Suprapubic skin (tissue), 4 donors: ENCODE data around the gene SHISA9. TPM values are rescaled to one million over a fixed set of nuclear protein-coding genes. Genes with fewer than 3 reads are reported as not detected.

ENCODE experiments used
- DNase-seq, 2 donors: peaks; one replicate each; pipeline ENCODE4 v3.0.0-alpha.2; 2019; ENCODE audit warnings: low spot score in 2 of 2
- H3K27ac ChIP-seq: fragments of 200-600 bp; sonication (generic); one replicate; pipeline ENCODE4 v1.5.1; 2019
- H3K27me3 ChIP-seq: fragments of 200-600 bp; sonication (generic); one replicate; pipeline ENCODE4 v1.5.1; 2019
- H3K36me3 ChIP-seq: fragments of 200-600 bp; sonication (generic); one replicate; pipeline ENCODE4 v1.5.1; 2019
- H3K4me1 ChIP-seq: fragments of 200-600 bp; sonication (generic); one replicate; pipeline ENCODE4 v1.5.1; 2019
- H3K4me3 ChIP-seq: fragments of 200-600 bp; sonication (generic); one replicate; pipeline ENCODE4 v1.5.1; 2019; ENCODE audit warnings: mild to moderate bottlenecking
- H3K9me3 ChIP-seq: fragments of 200-600 bp; sonication (generic); one replicate; pipeline ENCODE4 v1.5.1; 2019
- CTCF ChIP-seq, 2 donors: fragments of 200-600 bp in 1 of 2; fragments of 450-650 bp in 1 of 2; sonication (generic) in 1 of 2; IDR thresholded peaks; one replicate each; pipeline ENCODE4 v1.5.1; 2016 to 2019; ENCODE audit warnings: antibody characterized with exemption in 2 of 2, mild to moderate bottlenecking in 1 of 2, moderate library complexity in 1 of 2
- EP300 ChIP-seq: sonication (generic); formaldehyde crosslinking; IDR thresholded peaks from one replicate; pipeline ENCODE4 v1.6.1; 2017; ENCODE audit warnings: antibody characterized with exemption
- POLR2A ChIP-seq, 2 donors: fragments of 450-650 bp; IDR thresholded peaks; one replicate each; pipeline ENCODE4 v1.6.1; 2017; ENCODE audit warnings: antibody characterized with exemption in 2 of 2, mild to moderate bottlenecking in 2 of 2, moderate library complexity in 2 of 2
- POLR2AphosphoS5 ChIP-seq, 3 donors: sonication (generic); formaldehyde crosslinking; IDR thresholded peaks; one replicate each; pipeline ENCODE4 v1.6.1; 2017; ENCODE audit warnings: antibody characterized with exemption in 3 of 3
- WGBS: methylation state at CpG from one replicate; pipeline ENCODE4 v1.1.5; 2018; 5-methylcytosine and 5-hydroxymethylcytosine counted together
- total RNA-seq, 4 donors: library from RNA; depleted of rRNA; stranded (reverse); fragments of >200 nt; gene quantifications; one replicate each; pipeline ENCODE4 v1.1.0, GENCODE V29; 2016

SHISA9 gene
- total RNA-seq, 4 donors from 2014 or later: 0.26 to 1.9 (median 1.2) TPM

GRCh38 chr16:12975766-12976165 lies 74.4 kb downstream of the SHISA9 start:
- Histone ChIP-seq H3K4me1 (no peaks in the 10 kb centered on the region), H3K4me3 (no peak overlapping the region), H3K36me3 (no peaks in the 10 kb centered on the region), H3K27me3 (no peaks in the 10 kb centered on the region), H3K9me3 (no peaks in the 10 kb centered on the region), H3K27ac (no peak overlapping the region)
- WGBS: 91% methylated on average over 3 of the region's 3 CpGs
- DNase-seq: no peak
- no peak for TF ChIP-seq CTCF (IDR thresholded peaks at IDR 0.05)
- no peak for TF ChIP-seq EP300
- TF ChIP-seq POLR2AphosphoS5 (IDR thresholded peaks at IDR 0.05): no peak
- TF ChIP-seq POLR2A (IDR thresholded peaks at IDR 0.05): no peak

GRCh38 chr16:12976496-12976895 lies 75.1 kb downstream of the SHISA9 start:
- no peak overlapping the region for H3K27ac ChIP-seq
- DNase-seq: no peak

GRCh38 chr16:12976936-12977335 lies 75.5 kb downstream of the SHISA9 start:
- Histone ChIP-seq H3K36me3 (no peaks in the 10 kb centered on the region), H3K9me3 (no peaks in the 10 kb centered on the region), H3K27me3 (no peaks in the 10 kb centered on the region), H3K4me3 (no peak overlapping the region), H3K27ac (no peak overlapping the region), H3K4me1 (no peaks in the 10 kb centered on the region)
- no peak for DNase-seq
- 72% methylated on average over 5 of the region's 5 CpGs for WGBS
- TF ChIP-seq EP300 (no peak), POLR2A (IDR thresholded peaks at IDR 0.05) (no peak), CTCF (IDR thresholded peaks at IDR 0.05) (no peak), POLR2AphosphoS5 (IDR thresholded peaks at IDR 0.05) (no peak)

More at GRCh38 chr16:12976496-12976895, 75.1 kb downstream of the SHISA9 start:
- H3K9me3 ChIP-seq: no peaks in the 10 kb centered on the region
- no peak overlapping the region for H3K4me3 ChIP-seq
- no peak for TF ChIP-seq EP300
- no peak for TF ChIP-seq CTCF (IDR thresholded peaks at IDR 0.05)
- TF ChIP-seq POLR2AphosphoS5 (IDR thresholded peaks at IDR 0.05): no peak
- no peak for TF ChIP-seq POLR2A (IDR thresholded peaks at IDR 0.05)
- H3K4me1 ChIP-seq: no peaks in the 10 kb centered on the region
- WGBS: 61% methylated on average over 2 of the region's 2 CpGs
- no peaks in the 10 kb centered on the region for H3K36me3 ChIP-seq
- no peaks in the 10 kb centered on the region for H3K27me3 ChIP-seq

- TF ChIP-seq CTCF (IDR thresholded peaks at IDR 0.05) (no peak), POLR2AphosphoS5 (IDR thresholded peaks at IDR 0.05) (no peak), EP300 (no peak), POLR2A (IDR thresholded peaks at IDR 0.05) (no peak)
- H3K4me1 ChIP-seq: no peaks in the 10 kb centered on the region
- no peaks in the 10 kb centered on the region for H3K36me3 ChIP-seq
- H3K9me3 ChIP-seq: no peaks in the 10 kb centered on the region
- H3K27me3 ChIP-seq: no peaks in the 10 kb centered on the region
- no peak for DNase-seq
- no peak overlapping the region for H3K27ac ChIP-seq
- no peak overlapping the region for H3K4me3 ChIP-seq
Measured at GRCh38 chr16:12985516-12985915, 84.1 kb downstream of the SHISA9 start.

- H3K4me3 ChIP-seq: no peak overlapping the region
- WGBS: 88% methylated on average over 5 of the region's 5 CpGs
- H3K36me3 ChIP-seq: no peaks in the 10 kb centered on the region
- no peaks in the 10 kb centered on the region for H3K9me3 ChIP-seq
- no peak overlapping the region for H3K27ac ChIP-seq
- TF ChIP-seq CTCF (IDR thresholded peaks at IDR 0.05): no peak
- TF ChIP-seq POLR2AphosphoS5 (IDR thresholded peaks at IDR 0.05): no peak
- no peak for TF ChIP-seq POLR2A (IDR thresholded peaks at IDR 0.05)
- DNase-seq: no peak
- H3K27me3 ChIP-seq: no peaks in the 10 kb centered on the region
- H3K4me1 ChIP-seq: no peaks in the 10 kb centered on the region
Measured at GRCh38 chr16:12988071-12988470, 86.7 kb downstream of the SHISA9 start.
